Neural progenitor cell (in vitro differentiated cells): ENCODE results near the gene ATP1B3. TPM values are rescaled to one million over a fixed set of nuclear protein-coding genes. Genes with fewer than 3 reads are reported as not detected.
"Not testable (repeated sequence)": the region's sequence is repeated elsewhere in the genome, so short reads cannot be mapped to it uniquely, and the experiment has no call there.

ENCODE experiments used
- DNase-seq: peaks from one replicate; pipeline ENCODE4 v3.0.0-alpha.2; 2016; ENCODE audit warnings: low spot score
- H2AFZ ChIP-seq: fragments of 200-600 bp; sonication (generic); replicated peaks from 2 replicates; pipeline ENCODE4 v1.6.1; 2016; ENCODE audit warnings: antibody characterized with exemption
- H3F3A ChIP-seq: fragments of 200-600 bp; sonication (generic); 2 replicates; pipeline ENCODE4 v1.6.1; 2016; ENCODE audit warnings: antibody characterized with exemption, low read depth
- H3K27ac ChIP-seq: fragments of 200-600 bp; sonication (generic); 2 replicates; pipeline ENCODE4 v1.5.1; 2016; ENCODE audit warnings: mild to moderate bottlenecking
- H3K27me3 ChIP-seq: fragments of 200-600 bp; sonication (generic); 2 replicates; pipeline ENCODE4 v1.6.1; 2016; ENCODE audit warnings: mild to moderate bottlenecking, moderate library complexity
- H3K36me3 ChIP-seq: fragments of 200-600 bp; sonication (generic); 2 replicates; pipeline ENCODE4 v1.5.1; 2016
- H3K4me1 ChIP-seq: fragments of 200-600 bp; sonication (generic); 2 replicates; pipeline ENCODE4 v1.6.1; 2016; ENCODE audit warnings: mixed run types
- H3K4me2 ChIP-seq: fragments of 200-600 bp; sonication (generic); 2 replicates; pipeline ENCODE4 v1.6.1; 2016
- H3K4me3 ChIP-seq: fragments of 200-600 bp; sonication (generic); 2 replicates; pipeline ENCODE4 v1.5.1; 2016
- H3K79me2 ChIP-seq: fragments of 200-600 bp; sonication (generic); 2 replicates; pipeline ENCODE4 v1.6.1; 2016; ENCODE audit warnings: low read depth
- H3K9ac ChIP-seq: fragments of 200-600 bp; sonication (generic); 2 replicates; pipeline ENCODE4 v1.6.1; 2016
- H3K9me3 ChIP-seq: fragments of 200-600 bp; sonication (generic); 2 replicates; pipeline ENCODE4 v1.5.1; 2016; ENCODE audit warnings: low read depth
- H4K20me1 ChIP-seq: fragments of 200-600 bp; sonication (generic); 2 replicates; pipeline ENCODE4 v1.6.1; 2016; ENCODE audit warnings: low read depth
- H3K27ac Mint-ChIP-seq: 3 replicates; pipeline ENCODE4 v1.8.0; 2021; ENCODE audit warnings: mixed read lengths
- H3K27me3 Mint-ChIP-seq: 2 replicates; pipeline ENCODE4 v1.8.0; 2022; ENCODE audit warnings: low read depth, mild to moderate bottlenecking, inconsistent platforms, moderate library complexity, mixed read lengths; ENCODE audit not compliant: insufficient read depth
- H3K36me3 Mint-ChIP-seq: 3 replicates; pipeline ENCODE4 v1.8.0; 2021; ENCODE audit warnings: mixed read lengths
- H3K4me1 Mint-ChIP-seq: 3 replicates; pipeline ENCODE4 v1.8.0; 2021; ENCODE audit warnings: mixed read lengths
- H3K4me3 Mint-ChIP-seq: 3 replicates; pipeline ENCODE4 v1.8.0; 2021; ENCODE audit warnings: mild to moderate bottlenecking, moderate library complexity, mixed read lengths
- H3K9me3 Mint-ChIP-seq: 3 replicates; pipeline ENCODE4 v1.8.0; 2020; ENCODE audit warnings: mixed read lengths
- EZH2 ChIP-seq: fragments of 200-600 bp; sonication (generic); IDR thresholded peaks from 2 replicates; pipeline ENCODE4 v1.6.1; 2017; ENCODE audit warnings: antibody characterized with exemption, mild to moderate bottlenecking, moderate library complexity
- EZH2phosphoT487 ChIP-seq: fragments of 200-600 bp; sonication (generic); IDR thresholded peaks from 2 replicates; pipeline ENCODE4 v1.6.1; 2017; ENCODE audit warnings: antibody characterized with exemption
- total RNA-seq: library from RNA; depleted of rRNA; stranded (reverse); fragments of >200 nt; gene quantifications from 2 replicates; pipeline ENCODE4 v1.2.3, GENCODE V29; 2015; ENCODE audit warnings: low replicate concordance
- TF ChIP-seq, protein P1 (sequence below): fragments of 200-600 bp; sonication (generic); IDR thresholded peaks from 2 replicates; pipeline ENCODE4 v1.5.1; 2017; ENCODE audit warnings: antibody characterized with exemption, mild to moderate bottlenecking

ATP1B3 gene
- total RNA-seq, 1 donor from 2014 or later = 95.6 TPM

DNA sequence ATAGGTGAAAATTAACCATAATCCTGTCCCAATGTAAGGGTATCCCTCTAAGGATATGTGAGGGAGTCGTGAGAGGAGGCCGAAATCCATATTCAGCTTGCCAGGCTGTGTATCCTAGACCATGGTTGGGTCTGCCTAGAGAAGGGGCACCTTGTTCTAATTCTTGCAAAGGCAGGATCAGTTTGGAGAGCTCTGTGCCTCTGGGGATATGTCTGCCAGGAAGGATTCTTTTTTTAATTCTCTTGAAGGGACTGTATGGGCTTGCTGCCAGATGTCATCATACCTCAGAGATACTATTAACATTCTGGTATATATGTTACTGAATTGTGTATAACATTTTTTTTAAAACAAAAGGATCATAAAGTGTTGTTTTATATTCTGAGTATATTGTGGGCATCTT, 2.4 kb downstream of the ATP1B3 start:
- Mint-ChIP-seq H3K9me3 (no peaks in the 10 kb centered on the region), H3K36me3 (peaks cover 9% of the 10 kb centered on the region), H3K27me3 (peaks cover 7% of the 10 kb centered on the region), H3K27ac (no peak overlapping the region), H3K4me1 (peaks cover 26% of the 10 kb centered on the region), H3K4me3 (peak overlapping the region; percentile 93)
- H3K9me3 ChIP-seq = no peaks in the 10 kb centered on the region
- no peak for DNase-seq
- no peak for TF ChIP-seq EZH2
- TF ChIP-seq, protein P1, sequence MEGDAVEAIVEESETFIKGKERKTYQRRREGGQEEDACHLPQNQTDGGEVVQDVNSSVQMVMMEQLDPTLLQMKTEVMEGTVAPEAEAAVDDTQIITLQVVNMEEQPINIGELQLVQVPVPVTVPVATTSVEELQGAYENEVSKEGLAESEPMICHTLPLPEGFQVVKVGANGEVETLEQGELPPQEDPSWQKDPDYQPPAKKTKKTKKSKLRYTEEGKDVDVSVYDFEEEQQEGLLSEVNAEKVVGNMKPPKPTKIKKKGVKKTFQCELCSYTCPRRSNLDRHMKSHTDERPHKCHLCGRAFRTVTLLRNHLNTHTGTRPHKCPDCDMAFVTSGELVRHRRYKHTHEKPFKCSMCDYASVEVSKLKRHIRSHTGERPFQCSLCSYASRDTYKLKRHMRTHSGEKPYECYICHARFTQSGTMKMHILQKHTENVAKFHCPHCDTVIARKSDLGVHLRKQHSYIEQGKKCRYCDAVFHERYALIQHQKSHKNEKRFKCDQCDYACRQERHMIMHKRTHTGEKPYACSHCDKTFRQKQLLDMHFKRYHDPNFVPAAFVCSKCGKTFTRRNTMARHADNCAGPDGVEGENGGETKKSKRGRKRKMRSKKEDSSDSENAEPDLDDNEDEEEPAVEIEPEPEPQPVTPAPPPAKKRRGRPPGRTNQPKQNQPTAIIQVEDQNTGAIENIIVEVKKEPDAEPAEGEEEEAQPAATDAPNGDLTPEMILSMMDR = no peak
- no peak for TF ChIP-seq EZH2phosphoT487
- peaks cover 54% of the 10 kb centered on the region for H4K20me1 ChIP-seq
- H2AFZ ChIP-seq = no peak overlapping the region
- H3K4me1 ChIP-seq = peaks cover 16% of the 10 kb centered on the region
- H3F3A ChIP-seq = peaks cover 17% of the 10 kb centered on the region
- no peaks in the 10 kb centered on the region for H3K36me3 ChIP-seq
- peaks cover 9% of the 10 kb centered on the region for H3K27me3 ChIP-seq
- peak overlapping the region; percentile 93 for H3K4me2 ChIP-seq
- H3K4me3 ChIP-seq = peak overlapping the region; percentile 93
- peaks cover 67% of the 10 kb centered on the region for H3K79me2 ChIP-seq
- H3K9ac ChIP-seq = no peak overlapping the region
- no peak overlapping the region for H3K27ac ChIP-seq

DNA sequence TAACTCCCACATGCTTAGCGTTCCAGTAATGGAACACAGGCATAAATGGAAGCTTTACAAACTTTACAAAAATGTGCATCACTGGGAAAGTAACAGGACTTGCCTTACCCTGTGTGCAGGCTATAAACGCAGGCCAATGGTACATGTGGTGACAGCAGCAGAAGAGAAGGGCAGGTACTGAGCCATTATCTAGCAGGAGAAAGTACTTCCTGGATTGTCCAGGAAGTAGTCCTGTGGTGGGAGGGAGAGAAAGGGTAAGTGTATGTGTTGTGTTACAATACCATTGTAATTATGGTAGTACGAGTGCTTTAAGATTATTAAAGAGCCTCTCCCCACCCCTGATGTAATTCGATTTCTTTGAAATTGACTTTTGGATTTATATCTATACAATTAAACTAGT, 5.3 kb downstream of the ATP1B3 start:
- H3K27me3 ChIP-seq = no peaks in the 10 kb centered on the region
- no peak for DNase-seq
- peaks cover 11% of the 10 kb centered on the region for H3K4me1 ChIP-seq
- no peak overlapping the region for H3K27ac ChIP-seq
- no peak overlapping the region for H3K27ac Mint-ChIP-seq
- H3K4me1 Mint-ChIP-seq = peaks cover 21% of the 10 kb centered on the region
- H3K4me3 ChIP-seq = no peak overlapping the region
- no peak overlapping the region for H3K4me3 Mint-ChIP-seq
- H3K36me3 ChIP-seq = no peaks in the 10 kb centered on the region
- no peak overlapping the region for H3K9ac ChIP-seq
- peaks cover 24% of the 10 kb centered on the region for H3K36me3 Mint-ChIP-seq
- peaks cover 96% of the 10 kb centered on the region for H3K79me2 ChIP-seq
- H3K27me3 Mint-ChIP-seq = peaks cover 2% of the 10 kb centered on the region
- H3K9me3 ChIP-seq = no peaks in the 10 kb centered on the region
- peaks cover 2% of the 10 kb centered on the region for H3F3A ChIP-seq
- no peak overlapping the region for H2AFZ ChIP-seq
- no peak overlapping the region for H3K4me2 ChIP-seq
- no peak for TF ChIP-seq EZH2
- TF ChIP-seq EZH2phosphoT487 = no peak
- TF ChIP-seq, protein P1 = no peak
- no peaks in the 10 kb centered on the region for H3K9me3 Mint-ChIP-seq
- peaks cover 71% of the 10 kb centered on the region for H4K20me1 ChIP-seq

DNA sequence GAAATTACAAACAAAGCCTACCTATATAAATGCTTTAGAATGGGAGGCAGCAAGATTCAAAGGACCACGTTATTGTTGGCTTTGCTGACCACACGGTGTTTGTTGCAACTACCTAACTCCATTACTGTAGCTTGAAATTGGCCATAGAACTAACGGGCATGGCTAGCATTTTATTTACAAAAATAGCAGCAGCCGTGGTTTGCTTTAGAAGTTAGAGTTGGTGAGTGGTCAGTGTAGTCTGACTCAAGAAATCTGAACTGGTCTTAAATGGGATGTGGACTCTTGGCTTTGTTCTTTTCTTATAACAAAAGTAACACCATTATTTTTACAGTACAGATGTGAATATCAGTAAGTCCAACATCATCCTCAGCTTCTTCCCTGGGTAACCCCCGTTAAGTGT, 10.6 kb downstream of the ATP1B3 start:
- peaks cover 35% of the 10 kb centered on the region for H4K20me1 ChIP-seq
- no peak overlapping the region for H3K27ac Mint-ChIP-seq
- H3K4me1 ChIP-seq = no peaks in the 10 kb centered on the region
- peaks cover 97% of the 10 kb centered on the region for H3K79me2 ChIP-seq
- no peaks in the 10 kb centered on the region for H3K9me3 ChIP-seq
- H3K9me3 Mint-ChIP-seq = peaks cover 10% of the 10 kb centered on the region
- DNase-seq = no peak
- H2AFZ ChIP-seq = no peak overlapping the region
- H3K4me1 Mint-ChIP-seq = no peaks in the 10 kb centered on the region
- no peaks in the 10 kb centered on the region for H3K27me3 ChIP-seq
- H3K27ac ChIP-seq = no peak overlapping the region
- no peak overlapping the region for H3K4me3 Mint-ChIP-seq
- no peaks in the 10 kb centered on the region for H3F3A ChIP-seq
- no peak overlapping the region for H3K9ac ChIP-seq
- peaks cover 42% of the 10 kb centered on the region for H3K36me3 Mint-ChIP-seq
- H3K27me3 Mint-ChIP-seq = peaks cover 5% of the 10 kb centered on the region
- TF ChIP-seq, protein P1 = no peak
- TF ChIP-seq EZH2phosphoT487 = no peak
- TF ChIP-seq EZH2 = no peak
- H3K4me3 ChIP-seq = no peak overlapping the region
- H3K36me3 ChIP-seq = peaks cover 4% of the 10 kb centered on the region
- H3K4me2 ChIP-seq = no peak overlapping the region

DNA sequence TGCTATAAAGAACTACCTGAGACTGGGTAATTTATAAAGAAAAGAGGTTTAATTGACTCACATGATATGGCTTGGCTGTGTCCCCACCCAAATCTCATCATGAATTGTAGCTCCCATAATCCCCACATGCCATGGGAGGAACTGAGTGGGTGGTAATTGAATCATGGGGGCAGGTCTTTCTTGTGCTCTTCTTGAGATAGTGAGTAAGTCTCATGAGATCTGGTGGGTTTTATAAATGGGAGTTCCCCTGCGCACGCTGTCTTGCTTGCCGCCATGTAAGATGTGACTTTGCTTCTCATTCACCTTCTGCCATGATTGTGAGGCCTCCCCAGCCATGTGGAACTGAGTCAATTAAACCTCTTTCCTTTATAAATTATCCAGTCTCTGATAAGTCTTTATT, 12.1 kb downstream of the ATP1B3 start:
- peaks cover 40% of the 10 kb centered on the region for H3K36me3 Mint-ChIP-seq
- H3K9ac ChIP-seq, H3F3A ChIP-seq, H2AFZ ChIP-seq, H3K4me3 Mint-ChIP-seq, H3K4me3 ChIP-seq, H3K9me3 ChIP-seq, H3K27me3 Mint-ChIP-seq, H3K4me1 ChIP-seq, H3K27ac ChIP-seq, H3K9me3 Mint-ChIP-seq, H3K27me3 ChIP-seq, H3K36me3 ChIP-seq, H3K4me2 ChIP-seq, DNase-seq, H3K4me1 Mint-ChIP-seq, H3K27ac Mint-ChIP-seq: not testable (repeated sequence)
- Histone ChIP-seq H4K20me1 (peaks cover 20% of the 10 kb centered on the region), H3K79me2 (peaks cover 97% of the 10 kb centered on the region)
